Endodermal cell (in vitro differentiated cells): ENCODE measurements around the gene SELPLG. TPM values are rescaled to one million over a fixed set of nuclear protein-coding genes. Genes with fewer than 3 reads are reported as not detected.

ENCODE experiments used
- DNase-seq: peaks from one replicate; pipeline ENCODE4 v3.0.0-alpha.2; 2017
- H3K27ac ChIP-seq: 2 replicates; pipeline ENCODE4 v1.5.1; 2013; ENCODE audit warnings: mild to moderate bottlenecking, low read depth, low read length, moderate library complexity
- H3K27me3 ChIP-seq: 2 replicates; pipeline ENCODE4 v1.6.1; 2013; ENCODE audit warnings: mild to moderate bottlenecking, low read length, moderate library complexity; ENCODE audit not compliant: insufficient read depth, control insufficient read depth, poor library complexity, severe bottlenecking
- H3K36me3 ChIP-seq: 2 replicates; pipeline ENCODE4 v1.7.0; 2013; ENCODE audit warnings: mild to moderate bottlenecking, low read length, moderate library complexity; ENCODE audit not compliant: control insufficient read depth, insufficient read depth
- H3K4me1 ChIP-seq: one replicate; pipeline ENCODE4 v1.7.0; 2013; ENCODE audit warnings: low read length; ENCODE audit not compliant: control insufficient read depth, insufficient read depth
- H3K4me3 ChIP-seq: 2 replicates; pipeline ENCODE4 v1.5.1; 2013; ENCODE audit warnings: mild to moderate bottlenecking, low read length, moderate library complexity
- H3K9ac ChIP-seq: 2 replicates; pipeline ENCODE4 v1.6.1; 2013; ENCODE audit warnings: mild to moderate bottlenecking, low read length, moderate library complexity; ENCODE audit not compliant: poor library complexity, severe bottlenecking; ENCODE audit errors: extremely low read depth
- H3K9me3 ChIP-seq: 2 replicates; pipeline ENCODE4 v1.6.1; 2013; ENCODE audit warnings: mild to moderate bottlenecking, low read length, moderate library complexity; ENCODE audit not compliant: control insufficient read depth
- H3K27ac Mint-ChIP-seq: 2 replicates; pipeline ENCODE4 v1.8.0; 2020; ENCODE audit warnings: mixed read lengths
- H3K27me3 Mint-ChIP-seq: 2 replicates; pipeline ENCODE4 v1.8.0; 2021; ENCODE audit warnings: mild to moderate bottlenecking, mixed read lengths; ENCODE audit not compliant: insufficient read depth
- H3K36me3 Mint-ChIP-seq: 2 replicates; pipeline ENCODE4 v1.8.0; 2020; ENCODE audit warnings: low read depth, mixed read lengths
- H3K4me1 Mint-ChIP-seq: 2 replicates; pipeline ENCODE4 v1.8.0; 2020; ENCODE audit warnings: mixed read lengths
- H3K4me3 Mint-ChIP-seq: 2 replicates; pipeline ENCODE4 v1.8.0; 2020; ENCODE audit warnings: mild to moderate bottlenecking, moderate library complexity, mixed read lengths
- H3K9me3 Mint-ChIP-seq: 2 replicates; pipeline ENCODE4 v1.8.0; 2020; ENCODE audit warnings: mild to moderate bottlenecking, mixed read lengths
- WGBS, 2 experiments: methylation state at CpG; one replicate each; pipeline versions ENCODE4 v1.1.5 to v1.1.7; 2013; ENCODE audit warnings: missing lambda C conversion rate in 2 of 2, mixed read lengths in 1 of 2; ENCODE audit not compliant: insufficient coverage in 1 of 2, insufficient read length in 1 of 2; 5-methylcytosine and 5-hydroxymethylcytosine counted together
- total RNA-seq, 2 donors: library from RNA; stranded (reverse); fragmentation: NEBNext Ultra II Directional in 1 of 2; extraction: Animal tissue kit (Norgen Biotek cat#: 25700) in 1 of 2; gene quantifications; 2 replicates in 1 of 2; 3 replicates in 1 of 2; pipeline ENCODE4 v1.2.1, GENCODE V29; 2021
- TF ChIP-seq, protein P1 (sequence below): fragments of 200-600 bp; sonication (generic); conservative IDR thresholded peaks from 2 replicates; pipeline ENCODE4 v1.5.0; 2021; ENCODE audit warnings: antibody characterized with exemption, mild to moderate bottlenecking

The SELPLG gene
- total RNA-seq, 2 donors from 2014 or later, result 0.13 TPM; not detected in 1

DNA sequence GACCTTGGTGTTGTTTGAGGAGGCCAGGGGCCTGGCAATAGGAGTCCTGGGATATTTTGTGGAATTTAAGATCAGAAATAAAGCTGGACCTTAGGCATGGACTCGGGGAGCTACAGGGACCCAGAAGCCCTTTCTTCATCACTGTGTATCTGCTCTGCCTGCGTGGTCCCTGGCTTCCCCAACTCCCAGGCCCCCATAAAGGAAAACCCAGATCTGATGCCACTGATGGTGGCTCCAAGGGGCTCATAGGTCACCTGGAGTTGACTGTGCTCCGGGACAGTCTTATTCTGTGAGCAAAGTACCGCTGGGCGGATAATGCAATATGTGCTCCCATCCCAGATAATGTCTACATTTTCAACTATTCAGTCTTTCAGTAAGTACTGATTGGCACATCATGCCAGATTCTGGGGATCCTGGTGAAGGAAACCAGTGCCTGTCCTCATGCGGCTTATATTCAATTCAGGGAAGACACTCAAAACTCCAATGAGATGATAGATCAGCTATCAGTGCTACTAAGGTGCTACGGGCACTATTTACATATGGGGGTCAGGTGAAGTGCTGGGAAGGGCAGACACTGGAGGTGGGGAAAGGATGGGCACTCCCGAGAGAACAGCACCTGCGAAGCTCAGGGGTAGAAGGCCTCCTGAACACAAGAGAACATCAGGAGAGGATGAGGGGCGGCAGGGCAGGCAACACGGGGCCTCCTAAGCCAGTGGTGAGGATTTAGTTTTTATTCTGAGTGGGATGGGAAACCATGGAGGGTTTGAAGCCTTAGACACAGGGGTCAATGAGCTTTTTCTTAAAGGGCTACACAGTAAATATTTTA lies 5.5 kb upstream of the SELPLG start:
- H3K4me3 Mint-ChIP-seq, result no peak overlapping the region
- DNase-seq, result peak; percentile 54
- Histone ChIP-seq H3K4me3 (no peak overlapping the region), H3K9ac (no peak overlapping the region), H3K9me3 (no peaks in the 10 kb centered on the region), H3K36me3 (peaks cover 18% of the 10 kb centered on the region), H3K27me3 (no peaks in the 10 kb centered on the region), H3K27ac (peak overlapping the region; percentile 99), H3K4me1 (peaks cover 12% of the 10 kb centered on the region)
- TF ChIP-seq, protein P1, sequence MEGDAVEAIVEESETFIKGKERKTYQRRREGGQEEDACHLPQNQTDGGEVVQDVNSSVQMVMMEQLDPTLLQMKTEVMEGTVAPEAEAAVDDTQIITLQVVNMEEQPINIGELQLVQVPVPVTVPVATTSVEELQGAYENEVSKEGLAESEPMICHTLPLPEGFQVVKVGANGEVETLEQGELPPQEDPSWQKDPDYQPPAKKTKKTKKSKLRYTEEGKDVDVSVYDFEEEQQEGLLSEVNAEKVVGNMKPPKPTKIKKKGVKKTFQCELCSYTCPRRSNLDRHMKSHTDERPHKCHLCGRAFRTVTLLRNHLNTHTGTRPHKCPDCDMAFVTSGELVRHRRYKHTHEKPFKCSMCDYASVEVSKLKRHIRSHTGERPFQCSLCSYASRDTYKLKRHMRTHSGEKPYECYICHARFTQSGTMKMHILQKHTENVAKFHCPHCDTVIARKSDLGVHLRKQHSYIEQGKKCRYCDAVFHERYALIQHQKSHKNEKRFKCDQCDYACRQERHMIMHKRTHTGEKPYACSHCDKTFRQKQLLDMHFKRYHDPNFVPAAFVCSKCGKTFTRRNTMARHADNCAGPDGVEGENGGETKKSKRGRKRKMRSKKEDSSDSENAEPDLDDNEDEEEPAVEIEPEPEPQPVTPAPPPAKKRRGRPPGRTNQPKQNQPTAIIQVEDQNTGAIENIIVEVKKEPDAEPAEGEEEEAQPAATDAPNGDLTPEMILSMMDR, result no peak
- no peaks in the 10 kb centered on the region for H3K9me3 Mint-ChIP-seq
- peaks cover 10% of the 10 kb centered on the region for H3K4me1 Mint-ChIP-seq
- 92 to 94% methylated on average over 10 to 11 of the region's 11 CpGs for WGBS, 2 experiments
- peaks cover under 1% of the 10 kb centered on the region for H3K36me3 Mint-ChIP-seq
- no peaks in the 10 kb centered on the region for H3K27me3 Mint-ChIP-seq
- no peak overlapping the region for H3K27ac Mint-ChIP-seq

DNA sequence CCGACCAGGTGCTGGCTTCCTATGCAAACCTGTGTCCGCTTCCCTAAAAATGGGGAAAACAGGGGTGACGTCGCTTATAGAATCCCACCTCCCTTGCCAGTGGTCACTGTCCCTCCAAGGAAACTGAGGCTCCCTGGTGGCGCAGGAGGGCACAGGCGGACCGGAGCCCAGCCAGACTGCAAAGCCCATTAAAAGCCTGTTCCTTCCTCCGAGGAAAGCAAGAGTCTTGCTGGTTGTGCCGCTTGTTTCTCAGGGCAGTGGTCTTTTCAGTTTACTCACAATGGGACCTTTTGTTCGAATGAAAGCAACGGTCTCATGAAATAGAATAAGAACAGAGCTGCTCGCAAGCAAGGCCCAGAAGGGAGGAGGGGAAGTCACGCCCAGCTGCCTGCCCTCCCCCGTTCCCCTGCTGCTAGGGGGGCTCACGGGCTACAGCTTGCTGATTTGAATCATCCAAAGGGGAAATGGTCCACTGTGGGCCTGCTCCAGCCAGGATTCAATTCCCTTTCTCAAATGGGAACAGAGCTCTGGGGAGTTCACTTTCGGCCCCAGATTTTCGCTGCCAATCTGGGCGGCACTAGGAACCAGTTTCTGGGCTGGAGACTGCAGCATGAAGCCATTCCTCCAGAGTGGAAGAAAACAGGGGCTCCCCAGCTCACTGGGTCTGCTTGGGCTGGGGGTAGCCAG lies 4.6 kb upstream of the SELPLG start:
- no peak overlapping the region for H3K9ac ChIP-seq
- no peaks in the 10 kb centered on the region for H3K9me3 ChIP-seq
- H3K27me3 ChIP-seq, result no peaks in the 10 kb centered on the region
- Mint-ChIP-seq H3K27ac (no peak overlapping the region), H3K36me3 (no peaks in the 10 kb centered on the region), H3K4me1 (peaks cover 16% of the 10 kb centered on the region), H3K4me3 (no peak overlapping the region), H3K9me3 (no peaks in the 10 kb centered on the region), H3K27me3 (no peaks in the 10 kb centered on the region)
- H3K4me3 ChIP-seq, result no peak overlapping the region
- 53 to 56% methylated on average over 12 to 18 of the region's 18 CpGs for WGBS, 2 experiments
- peak overlapping the region; percentile 99 for H3K27ac ChIP-seq
- peaks cover 9% of the 10 kb centered on the region for H3K36me3 ChIP-seq
- peak; percentile 80 for DNase-seq
- H3K4me1 ChIP-seq, result peaks cover 12% of the 10 kb centered on the region
- TF ChIP-seq, protein P1, result no peak

DNA sequence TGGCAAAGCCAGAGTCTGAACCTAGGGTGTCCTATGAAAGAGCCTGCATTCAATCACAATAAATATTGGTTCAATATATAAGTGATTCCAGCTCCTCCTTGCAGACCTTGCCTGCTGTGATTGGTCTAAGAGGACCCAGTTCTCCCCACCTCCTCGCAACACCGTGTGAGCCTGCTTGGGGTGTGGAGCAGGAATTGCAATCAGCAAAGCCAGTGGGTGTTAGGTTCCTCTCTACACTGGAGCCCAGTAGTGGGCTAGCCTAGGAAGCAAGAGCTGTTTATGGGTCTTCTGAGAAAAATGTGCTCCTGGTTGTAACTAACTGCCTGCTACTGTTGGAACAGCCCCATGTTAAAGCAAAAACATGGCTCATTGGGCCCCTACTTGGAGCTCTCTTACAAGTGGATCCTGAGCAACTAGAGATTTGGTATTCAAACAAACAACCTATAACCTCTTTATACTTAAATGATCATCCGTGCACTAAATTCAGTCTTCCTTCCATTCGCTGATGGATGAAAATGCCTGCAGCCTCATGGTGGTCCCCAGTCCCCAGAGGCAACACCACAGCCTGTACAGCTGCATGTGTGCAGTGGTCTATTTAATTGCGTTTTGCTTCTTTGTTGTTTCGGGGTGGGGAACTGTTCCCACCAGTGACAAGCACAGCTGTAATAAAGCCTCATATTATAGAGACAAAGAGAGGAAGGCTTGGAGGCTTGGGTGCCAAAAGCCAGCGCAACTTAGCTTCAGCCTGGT lies 3.7 kb upstream of the SELPLG start:
- peaks cover 16% of the 10 kb centered on the region for H3K4me1 Mint-ChIP-seq
- no peaks in the 10 kb centered on the region for H3K9me3 Mint-ChIP-seq
- Histone ChIP-seq H3K36me3 (peaks cover 2% of the 10 kb centered on the region), H3K27ac (peak overlapping the region; percentile 99), H3K9me3 (no peaks in the 10 kb centered on the region), H3K4me1 (peaks cover 12% of the 10 kb centered on the region), H3K27me3 (no peaks in the 10 kb centered on the region), H3K9ac (no peak overlapping the region), H3K4me3 (no peak overlapping the region)
- TF ChIP-seq, protein P1, result no peak
- H3K27me3 Mint-ChIP-seq, result no peaks in the 10 kb centered on the region
- WGBS, 2 experiments, result 75 to 93% methylated on average over 5 to 7 of the region's 7 CpGs
- peak; percentile 61 for DNase-seq
- no peak overlapping the region for H3K4me3 Mint-ChIP-seq
- H3K27ac Mint-ChIP-seq, result no peak overlapping the region
- H3K36me3 Mint-ChIP-seq, result no peaks in the 10 kb centered on the region
